Measurements from ENCODE around the gene ADO. TPM values are rescaled to one million over a fixed set of nuclear protein-coding genes. Genes with fewer than 3 reads are reported as not detected.

Gene ADO
- total RNA-seq, 4 donors from 2014 or later = 8.3 to 15.4 (median 12.0) TPM

GRCh38 chr10:62850646-62851045 lies 46.1 kb downstream of the ADO start:
- no peak for DNase-seq
- no peaks in the 10 kb centered on the region for H3K36me3 ChIP-seq
- H3K4me3 ChIP-seq = no peak overlapping the region
- H3K27me3 ChIP-seq = no peaks in the 10 kb centered on the region
- no peak for TF ChIP-seq CTCF (IDR thresholded peaks at IDR 0.05)
- TF ChIP-seq POLR2A (IDR thresholded peaks at IDR 0.05) = no peak
- peaks cover 0 to 3% (median 0%) of the 10 kb centered on the region in 4 donors for H3K4me1 ChIP-seq
- no peak overlapping the region for H3K27ac ChIP-seq
- H3K9me3 ChIP-seq = no peaks in the 10 kb centered on the region

- H3K4me3 ChIP-seq = no peak overlapping the region
- no peak overlapping the region for H3K27ac ChIP-seq
- peaks cover 0 to 3% (median 0%) of the 10 kb centered on the region in 4 donors for H3K4me1 ChIP-seq
- no peaks in the 10 kb centered on the region for H3K9me3 ChIP-seq
- no peak for DNase-seq
- peak in 2 of 6 experiments; percentile 6 to 11 for TF ChIP-seq CTCF (IDR thresholded peaks at IDR 0.05)
- TF ChIP-seq POLR2A (IDR thresholded peaks at IDR 0.05) = no peak
- no peaks in the 10 kb centered on the region for H3K27me3 ChIP-seq
- H3K36me3 ChIP-seq = no peaks in the 10 kb centered on the region
These were observed 46.9 kb downstream of the ADO start for GRCh38 chr10:62851442-62851841.

- Histone ChIP-seq H3K9me3 (no peaks in the 10 kb centered on the region), H3K4me3 (no peak overlapping the region), H3K4me1 (peaks cover 0 to 3% (median 0%) of the 10 kb centered on the region in 4 donors), H3K27me3 (no peaks in the 10 kb centered on the region), H3K36me3 (no peaks in the 10 kb centered on the region), H3K27ac (no peak overlapping the region)
- DNase-seq = peak in 2 of 3 donors; percentile 26 to 52
- TF ChIP-seq CTCF (IDR thresholded peaks at IDR 0.05) (no peak), POLR2A (IDR thresholded peaks at IDR 0.05) (no peak)
These were observed 48.6 kb downstream of the ADO start for GRCh38 chr10:62852961-62853702.

GRCh38 chr10:62853710-62854109 lies 49.2 kb downstream of the ADO start:
- H3K4me3 ChIP-seq = no peak overlapping the region
- no peak overlapping the region for H3K27ac ChIP-seq
- TF ChIP-seq CTCF (IDR thresholded peaks at IDR 0.05) (no peak), POLR2A (IDR thresholded peaks at IDR 0.05) (no peak)

GRCh38 chr10:62856021-62856420 lies 51.5 kb downstream of the ADO start:
- Histone ChIP-seq H3K27me3 (no peaks in the 10 kb centered on the region), H3K4me1 (no peaks in the 10 kb centered on the region), H3K4me3 (no peak overlapping the region), H3K36me3 (no peaks in the 10 kb centered on the region), H3K27ac (no peak overlapping the region), H3K9me3 (no peaks in the 10 kb centered on the region)
- TF ChIP-seq CTCF (IDR thresholded peaks at IDR 0.05) = no peak
- no peak for TF ChIP-seq POLR2A (IDR thresholded peaks at IDR 0.05)
- no peak for DNase-seq

More at GRCh38 chr10:62853710-62854109, 49.2 kb downstream of the ADO start:
- Histone ChIP-seq H3K27me3 (no peaks in the 10 kb centered on the region), H3K4me1 (peaks cover 0 to 3% (median 0%) of the 10 kb centered on the region in 4 donors), H3K9me3 (no peaks in the 10 kb centered on the region), H3K36me3 (no peaks in the 10 kb centered on the region)
- DNase-seq = no peak

Other genes with a start within 250 kb of the ADO start
- gene EGR2, start 11.6 kb downstream of the ADO start, total RNA-seq = 1 to 10 TPM in 1 of 4 donors, under 1 TPM in 3; 0.53 to 5.0 (median 0.69) TPM